Activated naive CD8-positive, alpha-beta T cell treated with anti-CD3 and anti-CD28 coated beads, Interleukin-2, amount 10 ng/mL, durations not matched to agents 7 days and 5 days (primary cell): ENCODE measurements around the gene SENP5. TPM values are rescaled to one million over a fixed set of nuclear protein-coding genes. Genes with fewer than 3 reads are reported as not detected.
A peak's percentile ranks its signal among the peaks of the same experiment; 100 is the strongest.

Experiments used
- ATAC-seq: fragments of 150-1000 bp; cut with Tn5 transposase; one replicate; pipeline ENCODE4 v1.10.0; 2021; ENCODE audit warnings: low read depth, moderate library complexity
- POLR2A ChIA-PET: fragments of 350-600 bp; sonication (Branson Sonifier 250); formaldehyde crosslinking; loops from one replicate; lab custom pipeline; 2021; ENCODE audit warnings: antibody characterized with exemption; lab: Charles Lee
- DNase-seq: peaks from one replicate; pipeline ENCODE4 v3.0.0; 2021
- H3K27ac Mint-ChIP-seq: one replicate; pipeline ENCODE4 v1.8.0; 2022; ENCODE audit warnings: mild to moderate bottlenecking, mixed read lengths
- H3K27me3 Mint-ChIP-seq: one replicate; pipeline ENCODE4 v1.8.0; 2022; ENCODE audit warnings: mild to moderate bottlenecking, moderate library complexity, mixed read lengths
- H3K36me3 Mint-ChIP-seq: one replicate; pipeline ENCODE4 v1.8.0; 2021; ENCODE audit warnings: mild to moderate bottlenecking, mixed read lengths
- H3K4me1 Mint-ChIP-seq: one replicate; pipeline ENCODE4 v1.8.0; 2021; ENCODE audit warnings: mixed read lengths
- H3K4me3 Mint-ChIP-seq: one replicate; pipeline ENCODE4 v1.8.0; 2022; ENCODE audit warnings: mild to moderate bottlenecking, moderate library complexity, mixed read lengths
- H3K9me3 Mint-ChIP-seq: one replicate; pipeline ENCODE4 v1.8.0; 2021; ENCODE audit warnings: mixed read lengths
- total RNA-seq, 2 experiments: library from RNA; stranded (reverse); gene quantifications; one replicate each; pipeline ENCODE4 v1.2.3, GENCODE V29; 2021

Gene SENP5
- total RNA-seq, 2 experiments from 2014 or later: 37.5 to 37.9 TPM

GRCh38 chr3:196969660-196970546, 102.2 kb downstream of the SENP5 start:
- H3K27me3 Mint-ChIP-seq: peaks cover 21% of the 10 kb centered on the region
- H3K36me3 Mint-ChIP-seq: peaks cover 3% of the 10 kb centered on the region
- ATAC-seq (peak; percentile 61), DNase-seq (peak; percentile 89)
- no peaks in the 10 kb centered on the region for H3K9me3 Mint-ChIP-seq
- peak overlapping the region; percentile 72 for H3K27ac Mint-ChIP-seq
- POLR2A ChIA-PET: interaction anchor here (0.6 to 2.8 kb wide), 4 partner anchors 28 to 138 kb away, joined by 5 to 17 read pairs (median 9); partner anchors contain the start of genes NCBP2 and SENP5
- H3K4me1 Mint-ChIP-seq: peaks cover 14% of the 10 kb centered on the region
- peak overlapping the region; percentile 82 for H3K4me3 Mint-ChIP-seq

DNA sequence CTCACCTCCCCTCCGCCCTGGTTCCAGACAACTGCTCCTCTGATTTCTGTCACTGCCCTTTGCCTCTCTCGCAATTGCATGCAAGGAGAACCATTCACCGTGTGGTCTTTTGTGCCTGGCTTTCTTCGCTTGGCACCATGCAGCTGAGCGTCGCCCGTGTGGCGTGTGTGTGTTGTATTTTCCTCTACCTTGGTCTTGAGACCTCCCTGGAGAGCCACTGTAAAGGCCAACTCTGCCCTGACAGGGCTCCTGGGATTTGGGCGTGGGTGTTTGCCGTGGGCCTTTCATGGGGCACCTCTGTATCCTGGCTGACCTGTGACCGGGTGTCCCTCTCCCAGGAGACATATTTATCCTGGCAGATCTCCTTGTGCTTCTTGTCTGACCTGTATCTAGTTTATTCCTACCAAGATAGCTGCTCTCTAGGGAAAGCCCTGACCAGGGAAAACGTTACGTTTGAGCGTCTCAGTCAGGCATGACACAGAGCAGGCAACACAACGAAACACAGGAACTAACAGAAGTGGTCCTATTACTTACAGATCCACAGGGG, 102.9 kb downstream of the SENP5 start:
- no peak for ATAC-seq
- peaks cover 14% of the 10 kb centered on the region for H3K4me1 Mint-ChIP-seq
- peaks cover 21% of the 10 kb centered on the region for H3K27me3 Mint-ChIP-seq
- POLR2A ChIA-PET: interaction anchor here (0.6 to 1.5 kb wide), 2 partner anchors 103 to 138 kb away, joined by 6 to 12 read pairs; partner anchors contain the start of gene SENP5
- peaks cover 3% of the 10 kb centered on the region for H3K36me3 Mint-ChIP-seq
- DNase-seq: no peak
- H3K27ac Mint-ChIP-seq: peak overlapping the region; percentile 72
- no peaks in the 10 kb centered on the region for H3K9me3 Mint-ChIP-seq
- H3K4me3 Mint-ChIP-seq: peak overlapping the region; percentile 82

DNA sequence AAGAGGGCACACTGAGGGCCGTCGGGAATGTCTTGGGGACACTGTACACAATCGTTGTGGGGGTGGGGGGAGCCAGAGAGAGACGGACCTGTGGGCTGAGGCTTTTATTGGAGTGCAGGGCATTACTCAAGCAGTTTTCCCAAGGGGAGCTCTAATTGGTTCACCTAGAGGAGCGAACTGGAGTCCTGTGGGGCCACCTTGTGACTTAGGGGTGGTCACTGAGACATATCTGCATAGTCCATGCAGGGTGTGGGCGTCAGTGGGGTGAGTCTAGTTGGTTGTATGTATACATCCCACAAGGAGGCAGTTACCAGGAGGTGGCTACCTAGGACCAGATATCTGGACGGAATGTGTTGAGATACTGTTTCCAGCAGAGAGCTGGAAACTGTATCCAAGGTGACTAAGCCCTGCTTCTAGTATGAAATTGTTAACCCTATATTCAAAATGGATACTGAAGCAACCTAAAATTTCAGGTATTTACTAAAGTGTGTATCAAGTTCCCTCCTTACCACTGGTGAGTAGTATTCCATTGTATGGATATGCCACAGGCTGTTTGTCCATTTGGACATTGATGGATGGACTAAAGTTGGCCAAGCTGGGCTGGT, 103.5 kb downstream of the SENP5 start:
- H3K4me3 Mint-ChIP-seq: no peak overlapping the region
- DNase-seq: no peak

GRCh38 chr3:196974661-196975060, 106.9 kb downstream of the SENP5 start:
- no peaks in the 10 kb centered on the region for H3K36me3 Mint-ChIP-seq
- H3K9me3 Mint-ChIP-seq: no peaks in the 10 kb centered on the region
- ATAC-seq: no peak
- peaks cover 11% of the 10 kb centered on the region for H3K4me1 Mint-ChIP-seq
- POLR2A ChIA-PET: interaction anchor here (0.7 kb wide), 1 partner anchor 33 kb away, joined by 3 read pairs; no protein-coding TSS in a partner anchor
- no peak overlapping the region for H3K27ac Mint-ChIP-seq
- no peak overlapping the region for H3K4me3 Mint-ChIP-seq
- H3K27me3 Mint-ChIP-seq: peaks cover 15% of the 10 kb centered on the region
- DNase-seq: no peak

More for the DNA sequence above, 103.5 kb downstream of the SENP5 start:
- peaks cover 3% of the 10 kb centered on the region for H3K36me3 Mint-ChIP-seq
- H3K4me1 Mint-ChIP-seq: peaks cover 14% of the 10 kb centered on the region
- no peaks in the 10 kb centered on the region for H3K9me3 Mint-ChIP-seq
- POLR2A ChIA-PET: no interaction called here
- H3K27me3 Mint-ChIP-seq: peaks cover 21% of the 10 kb centered on the region
- no peak for ATAC-seq
- H3K27ac Mint-ChIP-seq: no peak overlapping the region

- no peak for DNase-seq
- peaks cover 12% of the 10 kb centered on the region for H3K27me3 Mint-ChIP-seq
- H3K27ac Mint-ChIP-seq: no peak overlapping the region
- H3K36me3 Mint-ChIP-seq: no peaks in the 10 kb centered on the region
- H3K4me1 Mint-ChIP-seq: peaks cover 8% of the 10 kb centered on the region
- POLR2A ChIA-PET: no interaction called here
- no peaks in the 10 kb centered on the region for H3K9me3 Mint-ChIP-seq
- no peak overlapping the region for H3K4me3 Mint-ChIP-seq
- no peak for ATAC-seq
Measured at GRCh38 chr3:196975349-196975748, 107.6 kb downstream of the SENP5 start.

DNA sequence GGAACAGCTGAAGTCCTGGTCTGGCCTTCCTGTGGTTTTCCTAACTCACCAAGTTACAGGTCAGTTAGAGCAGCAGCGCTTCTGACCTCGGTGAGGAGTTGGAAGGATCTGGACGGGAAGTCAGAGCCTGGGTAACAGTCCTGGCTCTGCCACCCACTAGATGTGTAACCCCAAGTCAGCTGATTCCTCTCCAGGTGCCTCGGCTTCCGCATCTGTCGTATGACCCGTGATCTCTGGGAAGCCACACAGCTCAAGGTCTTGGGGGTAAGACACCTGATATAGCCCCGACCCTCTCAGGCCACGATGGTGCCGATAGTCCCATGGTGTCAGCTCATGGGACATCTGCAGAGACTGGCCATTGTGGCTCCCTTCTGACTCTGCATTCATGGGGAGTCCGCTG, 109.2 kb downstream of the SENP5 start:
- ATAC-seq (no peak), DNase-seq (no peak)
- H3K9me3 Mint-ChIP-seq: no peaks in the 10 kb centered on the region
- no peak overlapping the region for H3K4me3 Mint-ChIP-seq
- POLR2A ChIA-PET: no interaction called here
- H3K27me3 Mint-ChIP-seq: peaks cover 4% of the 10 kb centered on the region
- H3K4me1 Mint-ChIP-seq: peaks cover 5% of the 10 kb centered on the region
- H3K36me3 Mint-ChIP-seq: no peaks in the 10 kb centered on the region
- no peak overlapping the region for H3K27ac Mint-ChIP-seq

GRCh38 chr3:196979545-196979944, 111.8 kb downstream of the SENP5 start:
- ATAC-seq: no peak
- POLR2A ChIA-PET: no interaction called here
- DNase-seq: no peak
- peaks cover 5% of the 10 kb centered on the region for H3K4me1 Mint-ChIP-seq
- H3K27ac Mint-ChIP-seq: no peak overlapping the region
- peaks cover 10% of the 10 kb centered on the region for H3K27me3 Mint-ChIP-seq
- H3K36me3 Mint-ChIP-seq: peaks cover 4% of the 10 kb centered on the region
- H3K9me3 Mint-ChIP-seq: peaks cover 11% of the 10 kb centered on the region
- H3K4me3 Mint-ChIP-seq: no peak overlapping the region

DNA sequence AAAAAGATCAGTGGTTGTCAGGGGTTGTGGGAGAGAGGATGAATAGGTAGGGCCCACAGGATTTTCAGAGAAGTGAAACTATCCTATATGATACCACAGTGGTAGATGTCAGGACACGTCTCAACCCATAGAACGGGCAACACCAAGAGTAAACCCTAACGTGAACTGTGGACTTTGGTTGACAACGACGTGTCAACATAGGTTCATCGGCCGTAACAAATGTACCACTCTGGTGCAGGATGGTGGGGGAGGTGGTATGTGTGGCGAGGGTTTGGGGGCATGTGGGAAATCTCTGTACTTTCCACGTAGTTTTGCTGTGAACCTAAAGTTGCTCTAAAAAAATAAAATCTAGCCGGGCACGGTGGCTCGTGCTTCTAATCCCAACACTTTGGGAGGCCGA, 113.9 kb downstream of the SENP5 start:
- Mint-ChIP-seq H3K4me3 (no peak overlapping the region), H3K36me3 (peaks cover 4% of the 10 kb centered on the region), H3K27me3 (peaks cover 15% of the 10 kb centered on the region), H3K9me3 (peaks cover 11% of the 10 kb centered on the region), H3K4me1 (peaks cover 5% of the 10 kb centered on the region), H3K27ac (no peak overlapping the region)
- POLR2A ChIA-PET: no interaction called here
- DNase-seq (no peak), ATAC-seq (no peak)

DNA sequence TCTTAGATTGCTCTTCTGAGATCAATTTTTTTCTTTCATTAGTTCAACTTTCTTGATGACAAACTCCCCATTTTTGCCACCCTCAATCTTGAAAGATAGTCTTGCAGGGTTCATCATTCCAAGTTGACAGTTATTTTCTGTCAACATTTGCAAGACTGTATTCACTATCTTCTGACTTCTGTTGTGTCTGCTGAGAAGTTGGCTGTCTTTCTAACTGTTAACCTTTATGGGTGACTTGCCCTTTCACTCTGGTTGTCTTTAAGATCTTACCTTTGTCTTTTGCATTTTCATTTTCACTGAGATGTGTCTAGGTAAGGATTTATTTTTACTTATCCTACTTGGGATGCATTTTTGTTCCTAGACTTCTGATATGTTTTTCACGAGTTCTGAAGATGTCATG, 115.5 kb downstream of the SENP5 start:
- H3K27me3 Mint-ChIP-seq: peaks cover 18% of the 10 kb centered on the region
- H3K4me3 Mint-ChIP-seq: no peak overlapping the region
- H3K4me1 Mint-ChIP-seq: peaks cover 5% of the 10 kb centered on the region
- no peak for DNase-seq
- ATAC-seq: no peak
- POLR2A ChIA-PET: no interaction called here
- no peak overlapping the region for H3K27ac Mint-ChIP-seq
- H3K36me3 Mint-ChIP-seq: peaks cover 4% of the 10 kb centered on the region
- peaks cover 11% of the 10 kb centered on the region for H3K9me3 Mint-ChIP-seq

Other genes starting within 250 kb of the SENP5 start
- gene NRROS, start 228.2 kb upstream of the SENP5 start, total RNA-seq: 10 to 100 TPM; 16.2 to 17.0 TPM
- gene CEP19, start 155.7 kb upstream of the SENP5 start, total RNA-seq: 1 to 10 TPM; 4.8 to 5.7 TPM
- 10 to 100 TPM; 32.6 to 33.5 TPM for gene PIGX, start 155.5 kb upstream of the SENP5 start, total RNA-seq
- gene PAK2, start 128.1 kb upstream of the SENP5 start, total RNA-seq: 10 to 100 TPM; 77.2 to 81.3 TPM
- gene NCBP2, start 74.6 kb downstream of the SENP5 start, total RNA-seq: 10 to 100 TPM; 53.0 to 55.8 TPM
- 1 to 10 TPM; 1.4 TPM for gene PIGZ, start 100.9 kb downstream of the SENP5 start, total RNA-seq
- 1 to 10 TPM; 5.4 to 5.6 TPM for gene MELTF, start 161.9 kb downstream of the SENP5 start, total RNA-seq